Measurements from ENCODE around the gene MCTP1.

MCTP1 gene

GRCh38 chr5:94890907-94891306 lies 394.0 kb downstream of the MCTP1 start:
- H3K4me1 ChIP-seq (ENCODE audit: control insufficient read depth, insufficient read depth, low read length), result no peaks in the 10 kb centered on the region
- no peaks in the 10 kb centered on the region for H3K9me3 ChIP-seq (replicated peaks; ENCODE audit: low read length)
- no peak overlapping the region for H3K4me2 ChIP-seq (ENCODE audit: low read length)
- no peak overlapping the region for H3K4me3 ChIP-seq (ENCODE audit: low read length)
- H3K9ac ChIP-seq (ENCODE audit: low read depth, low read length), result no peak overlapping the region
- no peaks in the 10 kb centered on the region for H3K27me3 ChIP-seq (ENCODE audit: control insufficient read depth, insufficient read depth, low read length)
- no peaks in the 10 kb centered on the region for H3K36me3 ChIP-seq (ENCODE audit: insufficient read depth, low read length)

DNA sequence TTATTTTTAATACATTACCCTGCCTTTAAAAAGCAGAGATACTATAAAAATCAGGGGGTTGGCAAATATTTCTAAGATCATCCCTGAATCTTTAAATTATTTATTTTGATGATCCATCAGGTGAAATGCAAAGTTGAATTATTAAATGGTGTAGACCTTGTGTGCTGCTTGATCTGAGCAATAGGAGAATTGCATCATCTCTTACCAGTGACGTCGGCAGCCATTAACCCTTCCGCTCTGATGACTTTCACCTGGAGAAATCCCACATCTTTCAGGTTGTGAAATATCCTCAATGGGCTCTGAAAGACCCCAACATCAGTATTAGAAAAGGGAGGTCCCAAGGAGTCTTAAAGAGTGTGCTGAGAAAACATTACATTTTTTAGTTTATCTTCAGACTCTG lies 396.2 kb downstream of the MCTP1 start:
- H3K36me3 ChIP-seq (ENCODE audit: insufficient read depth, low read length), result no peaks in the 10 kb centered on the region
- no peak overlapping the region for H3K4me2 ChIP-seq (ENCODE audit: low read length)
- H3K4me3 ChIP-seq (ENCODE audit: low read length), result no peak overlapping the region
- H3K9me3 ChIP-seq (replicated peaks; ENCODE audit: low read length), result no peaks in the 10 kb centered on the region
- H3K4me1 ChIP-seq (ENCODE audit: control insufficient read depth, insufficient read depth, low read length), result no peaks in the 10 kb centered on the region
- no peaks in the 10 kb centered on the region for H3K27me3 ChIP-seq (ENCODE audit: control insufficient read depth, insufficient read depth, low read length)
- H3K9ac ChIP-seq (ENCODE audit: low read depth, low read length), result no peak overlapping the region

DNA sequence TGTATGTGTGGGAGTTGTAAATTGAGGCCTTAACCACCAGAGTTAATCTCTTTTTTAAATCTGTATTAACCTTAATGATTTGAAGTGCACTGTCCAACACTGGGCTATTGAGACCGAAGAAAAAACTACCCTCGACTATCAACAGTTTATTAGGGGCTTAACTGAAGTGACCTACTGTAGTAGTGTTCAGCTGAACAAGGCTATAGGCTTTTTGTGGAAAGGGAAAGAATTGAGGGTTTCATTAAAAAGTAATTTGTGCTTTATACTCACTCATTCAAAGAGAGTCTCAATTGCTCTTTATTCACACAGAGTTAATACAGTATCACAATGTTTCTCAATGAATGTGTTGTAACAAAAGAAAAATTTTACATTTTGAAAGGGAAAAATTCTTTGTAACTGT lies 399.0 kb downstream of the MCTP1 start:
- Histone ChIP-seq H3K9ac (ENCODE audit: low read depth, low read length) (no peak overlapping the region), H3K4me3 (ENCODE audit: low read length) (no peak overlapping the region), H3K9me3 (replicated peaks; ENCODE audit: low read length) (no peaks in the 10 kb centered on the region), H3K4me1 (ENCODE audit: control insufficient read depth, insufficient read depth, low read length) (no peaks in the 10 kb centered on the region), H3K27me3 (ENCODE audit: control insufficient read depth, insufficient read depth, low read length) (no peaks in the 10 kb centered on the region), H3K4me2 (ENCODE audit: low read length) (no peak overlapping the region), H3K36me3 (ENCODE audit: insufficient read depth, low read length) (no peaks in the 10 kb centered on the region)

DNA sequence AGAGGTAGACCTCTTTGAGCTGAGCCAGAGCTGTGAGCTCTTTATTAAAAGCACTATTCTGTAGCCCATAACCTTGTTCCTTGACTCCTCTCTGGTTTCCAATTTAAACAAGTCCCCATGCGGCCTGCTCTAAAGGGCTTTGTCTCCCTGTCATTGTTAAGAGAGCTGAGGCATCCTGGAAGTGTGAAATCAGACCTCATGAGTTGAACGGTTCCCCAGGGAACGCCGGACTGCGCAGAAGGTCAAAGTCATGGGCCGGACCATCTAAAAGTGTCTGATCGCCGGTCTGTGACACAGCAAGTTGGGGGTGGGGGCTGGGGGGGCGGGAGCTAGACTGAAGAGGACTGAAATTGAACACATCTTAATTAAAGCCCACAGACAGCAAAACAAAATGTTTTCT lies 400.6 kb downstream of the MCTP1 start:
- no peaks in the 10 kb centered on the region for H3K9me3 ChIP-seq (replicated peaks; ENCODE audit: low read length)
- H3K36me3 ChIP-seq (ENCODE audit: insufficient read depth, low read length), result no peaks in the 10 kb centered on the region
- no peak overlapping the region for H3K4me2 ChIP-seq (ENCODE audit: low read length)
- no peaks in the 10 kb centered on the region for H3K4me1 ChIP-seq (ENCODE audit: control insufficient read depth, insufficient read depth, low read length)
- no peaks in the 10 kb centered on the region for H3K27me3 ChIP-seq (ENCODE audit: control insufficient read depth, insufficient read depth, low read length)
- no peak overlapping the region for H3K4me3 ChIP-seq (ENCODE audit: low read length)
- no peak overlapping the region for H3K9ac ChIP-seq (ENCODE audit: low read depth, low read length)

DNA sequence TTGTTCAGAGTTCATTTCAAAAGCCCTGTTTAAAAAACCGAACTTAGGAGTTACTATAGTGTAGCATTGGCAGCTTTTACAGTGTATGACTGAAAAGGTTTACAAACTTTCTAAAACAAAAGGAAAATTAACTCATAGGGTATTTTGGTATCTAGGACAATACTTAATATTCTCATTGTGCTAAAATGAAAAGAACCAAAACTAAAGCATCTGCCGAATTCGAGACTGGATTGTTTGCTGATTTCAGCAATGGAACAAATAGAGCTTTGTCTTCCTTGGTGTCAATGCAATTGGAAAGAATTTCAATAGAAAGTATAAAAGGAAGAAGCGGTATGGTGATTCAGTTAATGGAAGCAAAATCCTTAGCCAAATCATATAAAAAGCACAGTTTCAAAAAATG lies 412.4 kb downstream of the MCTP1 start:
- Histone ChIP-seq H3K4me2 (ENCODE audit: low read length) (no peak overlapping the region), H3K4me3 (ENCODE audit: low read length) (no peak overlapping the region), H3K9me3 (replicated peaks; ENCODE audit: low read length) (no peaks in the 10 kb centered on the region), H3K9ac (ENCODE audit: low read depth, low read length) (no peak overlapping the region), H3K4me1 (ENCODE audit: control insufficient read depth, insufficient read depth, low read length) (no peaks in the 10 kb centered on the region), H3K27me3 (ENCODE audit: control insufficient read depth, insufficient read depth, low read length) (no peaks in the 10 kb centered on the region), H3K36me3 (ENCODE audit: insufficient read depth, low read length) (peaks cover 15% of the 10 kb centered on the region)

DNA sequence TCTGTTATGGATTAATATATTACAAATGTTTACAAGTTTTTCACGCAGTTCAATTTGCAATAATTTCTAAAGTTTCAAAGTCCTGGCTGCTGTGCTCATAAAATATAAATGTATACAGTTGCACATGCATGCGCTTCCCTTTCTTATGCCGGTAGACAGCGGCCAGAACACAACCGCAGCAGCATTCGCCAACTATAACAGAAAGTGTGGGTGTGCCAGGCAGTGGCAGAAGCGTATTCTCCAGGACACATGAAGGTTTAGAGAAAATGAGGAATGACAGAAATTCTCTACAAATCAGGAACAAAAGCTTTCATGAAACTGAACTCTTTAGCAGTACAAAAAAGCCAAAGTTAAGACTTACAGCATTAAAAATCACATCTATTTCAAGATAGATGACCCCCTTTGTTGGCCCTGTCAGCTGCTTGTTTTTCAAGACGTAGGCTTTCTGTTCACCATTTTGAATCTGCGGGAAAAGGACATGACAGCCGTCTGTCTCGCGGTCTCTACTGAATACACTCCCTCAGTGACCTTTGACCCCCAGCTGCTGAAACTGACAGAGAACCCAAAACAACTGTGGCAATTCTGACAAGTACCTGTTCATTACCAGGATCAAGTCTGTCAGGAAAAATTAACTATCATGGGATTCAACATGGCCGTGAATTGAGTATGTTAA lies 414.2 kb downstream of the MCTP1 start:
- no peaks in the 10 kb centered on the region for H3K4me1 ChIP-seq (ENCODE audit: control insufficient read depth, insufficient read depth, low read length)
- no peak overlapping the region for H3K4me2 ChIP-seq (ENCODE audit: low read length)
- no peaks in the 10 kb centered on the region for H3K27me3 ChIP-seq (ENCODE audit: control insufficient read depth, insufficient read depth, low read length)
- H3K9me3 ChIP-seq (replicated peaks; ENCODE audit: low read length), result no peaks in the 10 kb centered on the region
- no peak overlapping the region for H3K9ac ChIP-seq (ENCODE audit: low read depth, low read length)
- H3K36me3 ChIP-seq (ENCODE audit: insufficient read depth, low read length), result peaks cover 20% of the 10 kb centered on the region
- no peak overlapping the region for H3K4me3 ChIP-seq (ENCODE audit: low read length)

GRCh38 chr5:94869921-94870320 lies 415.0 kb downstream of the MCTP1 start:
- Histone ChIP-seq H3K27me3 (ENCODE audit: control insufficient read depth, insufficient read depth, low read length) (no peaks in the 10 kb centered on the region), H3K4me2 (ENCODE audit: low read length) (no peak overlapping the region), H3K9ac (ENCODE audit: low read depth, low read length) (no peak overlapping the region), H3K4me3 (ENCODE audit: low read length) (no peak overlapping the region), H3K4me1 (ENCODE audit: control insufficient read depth, insufficient read depth, low read length) (no peaks in the 10 kb centered on the region), H3K9me3 (replicated peaks; ENCODE audit: low read length) (no peaks in the 10 kb centered on the region), H3K36me3 (ENCODE audit: insufficient read depth, low read length) (peaks cover 20% of the 10 kb centered on the region)

DNA sequence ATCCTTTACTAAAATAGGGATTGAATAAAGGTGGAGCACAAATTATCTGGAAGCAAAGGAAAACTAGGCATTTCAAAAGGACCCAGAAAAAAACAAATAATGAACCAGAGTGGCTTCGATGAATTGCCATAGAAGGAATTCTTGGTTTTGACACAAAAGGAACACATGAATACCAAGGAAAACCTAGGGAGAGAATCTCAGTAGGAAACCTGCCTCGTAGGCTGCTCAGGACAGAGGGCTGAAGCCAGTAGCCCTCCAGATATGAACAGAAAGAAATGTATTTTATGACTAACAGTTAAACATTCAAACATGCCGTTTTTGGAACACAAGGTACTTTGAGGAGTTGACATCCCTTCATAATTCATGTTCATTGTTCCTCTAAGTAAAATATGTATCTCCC lies 420.9 kb downstream of the MCTP1 start:
- Histone ChIP-seq H3K4me1 (ENCODE audit: control insufficient read depth, insufficient read depth, low read length) (no peaks in the 10 kb centered on the region), H3K4me2 (ENCODE audit: low read length) (no peak overlapping the region), H3K9me3 (replicated peaks; ENCODE audit: low read length) (no peaks in the 10 kb centered on the region), H3K36me3 (ENCODE audit: insufficient read depth, low read length) (peaks cover 10% of the 10 kb centered on the region), H3K4me3 (ENCODE audit: low read length) (no peak overlapping the region), H3K27me3 (ENCODE audit: control insufficient read depth, insufficient read depth, low read length) (no peaks in the 10 kb centered on the region), H3K9ac (ENCODE audit: low read depth, low read length) (no peak overlapping the region)

DNA sequence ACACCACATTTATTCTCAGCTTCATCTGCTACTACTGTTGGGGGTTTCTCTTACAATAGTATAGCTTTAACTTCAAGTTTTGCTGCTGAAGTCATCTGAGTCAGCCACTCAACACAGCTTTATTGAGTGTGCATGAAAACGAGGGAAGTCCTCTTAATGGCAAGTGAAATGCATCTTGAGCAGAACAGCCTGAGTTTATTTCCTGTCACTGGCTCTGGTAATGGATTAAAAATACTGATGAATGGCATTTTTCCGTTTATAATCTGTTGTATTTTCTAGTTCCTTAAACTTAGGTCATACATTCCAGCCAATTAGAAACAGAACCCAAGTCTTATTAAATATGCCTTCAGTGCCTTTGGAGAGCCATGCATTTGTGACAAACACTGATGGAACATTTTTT lies 427.8 kb downstream of the MCTP1 start:
- H3K4me2 ChIP-seq (ENCODE audit: low read length), result no peak overlapping the region
- no peaks in the 10 kb centered on the region for H3K9me3 ChIP-seq (replicated peaks; ENCODE audit: low read length)
- no peaks in the 10 kb centered on the region for H3K36me3 ChIP-seq (ENCODE audit: insufficient read depth, low read length)
- H3K27me3 ChIP-seq (ENCODE audit: control insufficient read depth, insufficient read depth, low read length), result no peaks in the 10 kb centered on the region
- H3K4me1 ChIP-seq (ENCODE audit: control insufficient read depth, insufficient read depth, low read length), result no peaks in the 10 kb centered on the region
- no peak overlapping the region for H3K4me3 ChIP-seq (ENCODE audit: low read length)
- no peak overlapping the region for H3K9ac ChIP-seq (ENCODE audit: low read depth, low read length)

- Histone ChIP-seq H3K27me3 (ENCODE audit: control insufficient read depth, insufficient read depth, low read length) (no peaks in the 10 kb centered on the region), H3K9ac (ENCODE audit: low read depth, low read length) (no peak overlapping the region), H3K9me3 (replicated peaks; ENCODE audit: low read length) (no peaks in the 10 kb centered on the region), H3K4me2 (ENCODE audit: low read length) (no peak overlapping the region), H3K4me3 (ENCODE audit: low read length) (no peak overlapping the region), H3K36me3 (ENCODE audit: insufficient read depth, low read length) (no peaks in the 10 kb centered on the region), H3K4me1 (ENCODE audit: control insufficient read depth, insufficient read depth, low read length) (no peaks in the 10 kb centered on the region)
Observed at GRCh38 chr5:94856257-94856800, 428.6 kb downstream of the MCTP1 start.

- Histone ChIP-seq H3K9me3 (replicated peaks; ENCODE audit: low read length) (no peaks in the 10 kb centered on the region), H3K4me3 (ENCODE audit: low read length) (no peak overlapping the region), H3K4me2 (ENCODE audit: low read length) (no peak overlapping the region), H3K36me3 (ENCODE audit: insufficient read depth, low read length) (no peaks in the 10 kb centered on the region), H3K9ac (ENCODE audit: low read depth, low read length) (no peak overlapping the region), H3K27me3 (ENCODE audit: control insufficient read depth, insufficient read depth, low read length) (no peaks in the 10 kb centered on the region), H3K4me1 (ENCODE audit: control insufficient read depth, insufficient read depth, low read length) (no peaks in the 10 kb centered on the region)
Observed at GRCh38 chr5:94855543-94855942, 429.4 kb downstream of the MCTP1 start.

DNA sequence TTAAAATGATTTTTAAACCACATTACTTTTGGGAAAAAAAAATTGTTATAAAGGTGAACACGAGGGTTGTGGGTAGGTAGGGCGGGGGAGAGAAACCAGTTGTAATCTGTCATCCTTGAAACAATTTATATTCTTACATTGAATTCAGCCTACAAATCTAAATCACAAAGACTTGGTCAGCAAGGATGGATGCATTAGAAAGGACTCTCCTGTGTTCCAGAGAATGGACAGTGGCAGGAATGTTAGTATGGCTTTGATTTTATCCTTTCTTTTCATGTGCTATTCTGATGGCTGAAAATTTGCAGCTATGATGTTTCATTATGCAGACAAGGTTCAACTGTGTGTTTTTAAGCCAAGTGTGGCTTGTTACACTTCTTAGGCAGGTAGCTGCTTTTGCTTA lies 431.8 kb downstream of the MCTP1 start:
- Histone ChIP-seq H3K9me3 (replicated peaks; ENCODE audit: low read length) (no peaks in the 10 kb centered on the region), H3K4me3 (ENCODE audit: low read length) (no peak overlapping the region), H3K36me3 (ENCODE audit: insufficient read depth, low read length) (no peaks in the 10 kb centered on the region), H3K4me1 (ENCODE audit: control insufficient read depth, insufficient read depth, low read length) (no peaks in the 10 kb centered on the region), H3K4me2 (ENCODE audit: low read length) (no peak overlapping the region), H3K9ac (ENCODE audit: low read depth, low read length) (no peak overlapping the region), H3K27me3 (ENCODE audit: control insufficient read depth, insufficient read depth, low read length) (no peaks in the 10 kb centered on the region)
